Measurements from ENCODE around the gene GALNT6. TPM values are rescaled to one million over a fixed set of nuclear protein-coding genes. Genes with fewer than 3 reads are reported as not detected.

Gene GALNT6
- total and polyA plus RNA-seq, 2 experiments from 2014 or later: 28.4 to 30.7 TPM

GRCh38 chr12:51360315-51360714, 30.9 kb downstream of the GALNT6 start:
- H3K9me3 ChIP-seq (ENCODE audit: low read depth): no peaks in the 10 kb centered on the region
- H3K9me2 ChIP-seq (replicated peaks; ENCODE audit: insufficient read depth): no peaks in the 10 kb centered on the region
- no peaks in the 10 kb centered on the region for H3K4me1 ChIP-seq (ENCODE audit: insufficient read depth)
- DNase-seq (ENCODE audit: low spot score): no peak
- no peaks in the 10 kb centered on the region for H3K27me3 ChIP-seq
- WGBS (ENCODE audit: low lambda C conversion rate, missing lambda C conversion rate): 97% methylated on average over 2 of the region's 2 CpGs
- H3K4me2 ChIP-seq: no peak overlapping the region
- no peak overlapping the region for H3K27ac ChIP-seq
- H3K4me3 ChIP-seq: no peak overlapping the region
- TF ChIP-seq, protein P1, sequence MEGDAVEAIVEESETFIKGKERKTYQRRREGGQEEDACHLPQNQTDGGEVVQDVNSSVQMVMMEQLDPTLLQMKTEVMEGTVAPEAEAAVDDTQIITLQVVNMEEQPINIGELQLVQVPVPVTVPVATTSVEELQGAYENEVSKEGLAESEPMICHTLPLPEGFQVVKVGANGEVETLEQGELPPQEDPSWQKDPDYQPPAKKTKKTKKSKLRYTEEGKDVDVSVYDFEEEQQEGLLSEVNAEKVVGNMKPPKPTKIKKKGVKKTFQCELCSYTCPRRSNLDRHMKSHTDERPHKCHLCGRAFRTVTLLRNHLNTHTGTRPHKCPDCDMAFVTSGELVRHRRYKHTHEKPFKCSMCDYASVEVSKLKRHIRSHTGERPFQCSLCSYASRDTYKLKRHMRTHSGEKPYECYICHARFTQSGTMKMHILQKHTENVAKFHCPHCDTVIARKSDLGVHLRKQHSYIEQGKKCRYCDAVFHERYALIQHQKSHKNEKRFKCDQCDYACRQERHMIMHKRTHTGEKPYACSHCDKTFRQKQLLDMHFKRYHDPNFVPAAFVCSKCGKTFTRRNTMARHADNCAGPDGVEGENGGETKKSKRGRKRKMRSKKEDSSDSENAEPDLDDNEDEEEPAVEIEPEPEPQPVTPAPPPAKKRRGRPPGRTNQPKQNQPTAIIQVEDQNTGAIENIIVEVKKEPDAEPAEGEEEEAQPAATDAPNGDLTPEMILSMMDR (IDR thresholded peaks at IDR 0.05; ENCODE audit: poor library complexity): no peak
- no peak for TF ChIP-seq EZH2 (IDR thresholded peaks at IDR 0.05; ENCODE audit: borderline replicate concordance)
- H2AFZ ChIP-seq: no peak overlapping the region
- H4K20me1 ChIP-seq (ENCODE audit: insufficient read depth, poor library complexity, severe bottlenecking): no peaks in the 10 kb centered on the region
- no peaks in the 10 kb centered on the region for H3K36me3 ChIP-seq (replicated peaks; ENCODE audit: insufficient read depth, low read depth)
- H3K79me2 ChIP-seq: no peaks in the 10 kb centered on the region

DNA sequence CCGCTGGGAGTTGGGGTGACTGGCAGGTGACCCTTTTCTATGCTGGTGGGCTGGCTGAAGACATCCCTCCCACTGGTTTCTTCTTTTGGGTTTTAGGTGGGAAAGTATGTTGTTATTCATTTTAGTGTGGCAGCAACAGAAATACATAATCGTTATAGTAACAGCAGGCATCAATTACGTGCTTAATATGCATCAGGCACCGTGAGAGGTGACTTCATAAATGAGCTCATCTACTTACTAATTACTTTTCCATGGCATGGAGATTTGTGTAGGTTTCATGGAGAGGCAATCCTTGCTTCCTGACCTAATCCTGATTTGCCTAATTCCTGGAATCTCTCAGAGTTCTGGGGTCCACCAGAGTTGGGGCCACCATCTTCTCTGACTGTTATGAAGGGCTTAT, 31.4 kb downstream of the GALNT6 start:
- no peak for DNase-seq (ENCODE audit: low spot score)
- no peaks in the 10 kb centered on the region for H3K9me3 ChIP-seq (ENCODE audit: low read depth)
- no peaks in the 10 kb centered on the region for H3K36me3 ChIP-seq (replicated peaks; ENCODE audit: insufficient read depth, low read depth)
- no peaks in the 10 kb centered on the region for H3K79me2 ChIP-seq
- no peak overlapping the region for H3K4me2 ChIP-seq
- H3K27ac ChIP-seq: no peak overlapping the region
- no peak for TF ChIP-seq EZH2 (IDR thresholded peaks at IDR 0.05; ENCODE audit: borderline replicate concordance)
- TF ChIP-seq EZH2phosphoT487 (IDR thresholded peaks at IDR 0.05; ENCODE audit: low read depth, severe bottlenecking, unreplicated experiment): no peak
- H3K9me2 ChIP-seq (replicated peaks; ENCODE audit: insufficient read depth): no peaks in the 10 kb centered on the region
- no peaks in the 10 kb centered on the region for H4K20me1 ChIP-seq (ENCODE audit: insufficient read depth, poor library complexity, severe bottlenecking)
- no peaks in the 10 kb centered on the region for H3K27me3 ChIP-seq
- no peak overlapping the region for H2AFZ ChIP-seq
- no peak overlapping the region for H3K4me3 ChIP-seq
- no peaks in the 10 kb centered on the region for H3K4me1 ChIP-seq (ENCODE audit: insufficient read depth)
- 91% methylated on average over 4 of the region's 4 CpGs for WGBS (ENCODE audit: low lambda C conversion rate, missing lambda C conversion rate)

GRCh38 chr12:51358496-51358895, 32.7 kb downstream of the GALNT6 start:
- H3K27ac ChIP-seq: no peak overlapping the region
- H2AFZ ChIP-seq: no peak overlapping the region
- H3K9me3 ChIP-seq (ENCODE audit: low read depth): no peaks in the 10 kb centered on the region
- no peaks in the 10 kb centered on the region for H3K79me2 ChIP-seq
- H3K4me2 ChIP-seq: no peak overlapping the region
- no peak for DNase-seq (ENCODE audit: low spot score)
- 92% methylated on average over 8 of the region's 8 CpGs for WGBS (ENCODE audit: low lambda C conversion rate, missing lambda C conversion rate)
- no peaks in the 10 kb centered on the region for H3K4me1 ChIP-seq (ENCODE audit: insufficient read depth)
- H3K9me2 ChIP-seq (replicated peaks; ENCODE audit: insufficient read depth): no peaks in the 10 kb centered on the region
- H3K4me3 ChIP-seq: no peak overlapping the region
- H3K27me3 ChIP-seq: no peaks in the 10 kb centered on the region
- no peaks in the 10 kb centered on the region for H4K20me1 ChIP-seq (ENCODE audit: insufficient read depth, poor library complexity, severe bottlenecking)
- TF ChIP-seq, protein P1 (IDR thresholded peaks at IDR 0.05; ENCODE audit: poor library complexity): no peak
- TF ChIP-seq EZH2phosphoT487 (IDR thresholded peaks at IDR 0.05; ENCODE audit: low read depth, severe bottlenecking, unreplicated experiment): no peak
- TF ChIP-seq EZH2 (IDR thresholded peaks at IDR 0.05; ENCODE audit: borderline replicate concordance): no peak
- H3K36me3 ChIP-seq (replicated peaks; ENCODE audit: insufficient read depth, low read depth): no peaks in the 10 kb centered on the region

GRCh38 chr12:51357374-51358047, 33.7 kb downstream of the GALNT6 start:
- H3K79me2 ChIP-seq: no peaks in the 10 kb centered on the region
- H3K4me3 ChIP-seq: no peak overlapping the region
- H4K20me1 ChIP-seq (ENCODE audit: insufficient read depth, poor library complexity, severe bottlenecking): no peaks in the 10 kb centered on the region
- H3K9me3 ChIP-seq (ENCODE audit: low read depth): no peaks in the 10 kb centered on the region
- H3K27me3 ChIP-seq: no peaks in the 10 kb centered on the region
- H3K9me2 ChIP-seq (replicated peaks; ENCODE audit: insufficient read depth): no peaks in the 10 kb centered on the region
- H2AFZ ChIP-seq: no peak overlapping the region
- H3K4me2 ChIP-seq: no peak overlapping the region
- H3K27ac ChIP-seq: no peak overlapping the region
- no peak for DNase-seq (ENCODE audit: low spot score)
- 91% methylated on average over 10 of the region's 10 CpGs for WGBS (ENCODE audit: low lambda C conversion rate, missing lambda C conversion rate)
- TF ChIP-seq EZH2 (IDR thresholded peaks at IDR 0.05; ENCODE audit: borderline replicate concordance): no peak
- no peak for TF ChIP-seq EZH2phosphoT487 (IDR thresholded peaks at IDR 0.05; ENCODE audit: low read depth, severe bottlenecking, unreplicated experiment)
- TF ChIP-seq, protein P1 (IDR thresholded peaks at IDR 0.05; ENCODE audit: poor library complexity): no peak
- no peaks in the 10 kb centered on the region for H3K36me3 ChIP-seq (replicated peaks; ENCODE audit: insufficient read depth, low read depth)
- H3K4me1 ChIP-seq (ENCODE audit: insufficient read depth): no peaks in the 10 kb centered on the region

All from hepatocyte (in vitro differentiated cells).